Sigmoid colon (tissue), 7 donors: ENCODE measurements around the gene FBXW4. TPM values are rescaled to one million over a fixed set of nuclear protein-coding genes. Genes with fewer than 3 reads are reported as not detected.

Source experiments
- DNase-seq: peaks from one replicate; pipeline ENCODE4 v3.0.0-alpha.2; 2019
- H3K27ac ChIP-seq, 4 donors: fragments of 200-600 bp; sonication (generic); one replicate each; pipeline ENCODE4 v1.5.1; 2016 to 2019; ENCODE audit warnings: mild to moderate bottlenecking in 1 of 4
- H3K27me3 ChIP-seq, 3 donors: fragments of 200-600 bp; sonication (generic); one replicate each; pipeline ENCODE4 v1.5.1; 2019; ENCODE audit warnings: mild to moderate bottlenecking in 1 of 3
- H3K36me3 ChIP-seq, 4 donors: fragments of 200-600 bp; sonication (generic); one replicate each; pipeline ENCODE4 v1.5.1; 2016 to 2019
- H3K4me1 ChIP-seq, 4 donors: fragments of 200-600 bp; sonication (generic); one replicate each; pipeline ENCODE4 v1.5.1; 2017 to 2019
- H3K4me3 ChIP-seq, 4 donors: fragments of 200-600 bp; sonication (generic); one replicate each; pipeline ENCODE4 v1.5.1; 2017 to 2019; ENCODE audit warnings: mild to moderate bottlenecking in 2 of 4, moderate library complexity in 1 of 4
- H3K9me3 ChIP-seq, 4 donors: fragments of 200-600 bp in 3 of 4; sonication (generic) in 3 of 4; one replicate each; pipeline versions ENCODE4 v1.5.1 to v1.6.1; 2013 to 2019
- CTCF ChIP-seq, 4 experiments: fragments of 450-650 bp in 3 of 4; fragments of 200-600 bp in 1 of 4; IDR thresholded peaks; one replicate each; pipeline ENCODE4 v1.5.1; 2016 to 2019; ENCODE audit warnings: antibody characterized with exemption in 4 of 4, mild to moderate bottlenecking in 3 of 4, moderate library complexity in 2 of 4
- EP300 ChIP-seq, 4 donors: sonication (generic); formaldehyde crosslinking; IDR thresholded peaks; one replicate each; pipeline ENCODE4 v1.6.1; 2017; ENCODE audit warnings: antibody characterized with exemption in 4 of 4
- POLR2A ChIP-seq, 2 donors: fragments of 450-650 bp; IDR thresholded peaks; one replicate each; pipeline ENCODE4 v1.6.1; 2016; ENCODE audit warnings: antibody characterized with exemption in 2 of 2, mild to moderate bottlenecking in 2 of 2, moderate library complexity in 2 of 2
- POLR2AphosphoS5 ChIP-seq, 4 donors: sonication (generic); formaldehyde crosslinking; IDR thresholded peaks; one replicate each; pipeline ENCODE4 v1.6.1; 2017; ENCODE audit warnings: antibody characterized with exemption in 4 of 4
- WGBS, 2 donors: extraction: QIAGEN DNeasy Blood & Tissue Kit; methylation state at CpG; one replicate each; pipeline ENCODE4 v1.1.7; 2013; 5-methylcytosine and 5-hydroxymethylcytosine counted together
- intact Hi-C: fragments of 100-400 bp; cut with DNase I; formaldehyde crosslinking; loops from one replicate; pipeline ENCODE4 v1.15.1; 2023
- polyA plus RNA-seq, 3 donors: library from polyadenylated mRNA; stranded (reverse); fragments of 200-250 nt; gene quantifications; one replicate each; pipeline ENCODE4 v1.2.3, GENCODE V29; 2013
- total RNA-seq, 4 donors: library from RNA; depleted of rRNA; stranded (reverse); fragments of >200 nt; gene quantifications; one replicate each; pipeline ENCODE4 v1.1.0, GENCODE V29; 2016
- donor health status: healthy with polysubstance abuse.
- donor health status: Bipolar disorder and iron deficiency.
- donor health status: healthy.

Gene FBXW4
- total and polyA plus RNA-seq, 7 donors = 28.4 to 122 (median 89.7) TPM

GRCh38 chr10:101617824-101618568 lies 77.0 kb downstream of the FBXW4 start:
- 86 to 90% methylated on average over 4 of the region's 4 CpGs for WGBS, 2 donors

GRCh38 chr10:101617102-101617823 lies 77.7 kb downstream of the FBXW4 start:
- DNase-seq = peak; percentile 35
- intact Hi-C loops = no loop called here
- H3K9me3 ChIP-seq = no peaks in the 10 kb centered on the region

More at GRCh38 chr10:101617824-101618568, 77.0 kb downstream of the FBXW4 start:
- Histone ChIP-seq H3K27me3 (no peaks in the 10 kb centered on the region), H3K36me3 (peaks cover 0 to 59% (median 3%) of the 10 kb centered on the region in 4 donors), H3K27ac (no peak overlapping the region), H3K9me3 (no peaks in the 10 kb centered on the region), H3K4me3 (no peak overlapping the region), H3K4me1 (no peaks in the 10 kb centered on the region)
- TF ChIP-seq EP300 (IDR thresholded peaks at IDR 0.05) (no peak), POLR2A (IDR thresholded peaks at IDR 0.05) (no peak), CTCF (IDR thresholded peaks at IDR 0.05) (no peak), POLR2AphosphoS5 (IDR thresholded peaks at IDR 0.05) (no peak)
- intact Hi-C loops = no loop called here
- peak; percentile 50 for DNase-seq

GRCh38 chr10:101616415-101617101 lies 78.4 kb downstream of the FBXW4 start:
- no peak overlapping the region for H3K27ac ChIP-seq
- H3K9me3 ChIP-seq = no peaks in the 10 kb centered on the region
- no peaks in the 10 kb centered on the region for H3K27me3 ChIP-seq
- H3K36me3 ChIP-seq = peaks cover 0 to 56% (median 6%) of the 10 kb centered on the region in 4 donors
- WGBS, 2 donors = 79 to 89% methylated on average over 9 of the region's 9 CpGs
- TF ChIP-seq POLR2A (IDR thresholded peaks at IDR 0.05) (no peak), POLR2AphosphoS5 (IDR thresholded peaks at IDR 0.05) (no peak), EP300 (IDR thresholded peaks at IDR 0.05) (no peak), CTCF (IDR thresholded peaks at IDR 0.05) (no peak)
- no peak overlapping the region for H3K4me3 ChIP-seq
- DNase-seq = peak; percentile 37
- intact Hi-C loops = no loop called here
- H3K4me1 ChIP-seq = no peaks in the 10 kb centered on the region

More at GRCh38 chr10:101617102-101617823, 77.7 kb downstream of the FBXW4 start:
- Histone ChIP-seq H3K36me3 (peaks cover 0 to 56% (median 4%) of the 10 kb centered on the region in 4 donors), H3K27me3 (no peaks in the 10 kb centered on the region), H3K4me3 (no peak overlapping the region), H3K27ac (no peak overlapping the region), H3K4me1 (no peaks in the 10 kb centered on the region)
- 78 to 92% methylated on average over 8 of the region's 8 CpGs for WGBS, 2 donors
- TF ChIP-seq EP300 (IDR thresholded peaks at IDR 0.05) (no peak), POLR2A (IDR thresholded peaks at IDR 0.05) (no peak), POLR2AphosphoS5 (IDR thresholded peaks at IDR 0.05) (no peak)

- no peaks in the 10 kb centered on the region for H3K9me3 ChIP-seq
- H3K36me3 ChIP-seq = peaks cover 0 to 60% (median 15%) of the 10 kb centered on the region in 4 donors
- H3K4me1 ChIP-seq = no peaks in the 10 kb centered on the region
- no peaks in the 10 kb centered on the region for H3K27me3 ChIP-seq
- no peak overlapping the region for H3K27ac ChIP-seq
- 91 to 94% methylated on average over 5 of the region's 5 CpGs for WGBS, 2 donors
- intact Hi-C loops = no loop called here
- TF ChIP-seq POLR2AphosphoS5 (IDR thresholded peaks at IDR 0.05) (no peak), EP300 (IDR thresholded peaks at IDR 0.05) (no peak), POLR2A (IDR thresholded peaks at IDR 0.05) (no peak), CTCF (IDR thresholded peaks at IDR 0.05) (no peak)
- no peak overlapping the region for H3K4me3 ChIP-seq
- DNase-seq = no peak
Measured at GRCh38 chr10:101615525-101616116, 79.3 kb downstream of the FBXW4 start.
